GM13976 (cell line): ENCODE results near the gene SDHB.

Experiments
- DNase-seq: peaks from one replicate; pipeline ENCODE4 v3.0.0; 2012; ENCODE audit warnings: low spot score
- in situ Hi-C: fragments of 300-500 bp; cut with MboI; formaldehyde crosslinking; loops from one replicate; pipeline ENCODE4 v1.12.0; 2022; ENCODE audit warnings: low sequenced_read_pairs, mixed read lengths, inconsistent platforms; ENCODE audit not compliant: unreplicated experiment
- TF ChIP-seq, protein P1 (sequence below): IDR thresholded peaks from 2 replicates; pipeline ENCODE4 v1.5.1; 2012; ENCODE audit warnings: borderline replicate concordance, mild to moderate bottlenecking; ENCODE audit not compliant: insufficient read depth; ENCODE audit errors: extremely low read depth, missing control alignments, control extremely low read depth

SDHB gene

DNA sequence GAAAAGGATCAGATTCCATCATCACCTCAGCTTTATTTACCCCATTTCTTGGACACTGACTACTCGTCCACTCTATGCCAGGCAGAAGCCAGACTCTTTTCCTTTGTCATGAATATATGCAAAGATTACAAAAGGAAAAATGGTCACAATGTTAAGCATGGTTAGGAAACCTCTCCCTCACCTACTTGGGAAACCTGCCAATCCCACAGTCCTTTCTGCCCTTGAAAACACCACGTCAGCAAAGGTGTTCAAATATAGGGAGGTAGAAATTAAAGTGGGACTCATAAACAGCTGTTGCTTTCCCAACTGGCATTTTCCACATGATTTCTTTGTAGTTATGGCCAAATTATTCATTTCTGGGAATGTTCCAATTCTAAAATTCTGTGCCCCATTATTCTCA is 25.9 kb downstream of the SDHB start:
- TF ChIP-seq, protein P1, sequence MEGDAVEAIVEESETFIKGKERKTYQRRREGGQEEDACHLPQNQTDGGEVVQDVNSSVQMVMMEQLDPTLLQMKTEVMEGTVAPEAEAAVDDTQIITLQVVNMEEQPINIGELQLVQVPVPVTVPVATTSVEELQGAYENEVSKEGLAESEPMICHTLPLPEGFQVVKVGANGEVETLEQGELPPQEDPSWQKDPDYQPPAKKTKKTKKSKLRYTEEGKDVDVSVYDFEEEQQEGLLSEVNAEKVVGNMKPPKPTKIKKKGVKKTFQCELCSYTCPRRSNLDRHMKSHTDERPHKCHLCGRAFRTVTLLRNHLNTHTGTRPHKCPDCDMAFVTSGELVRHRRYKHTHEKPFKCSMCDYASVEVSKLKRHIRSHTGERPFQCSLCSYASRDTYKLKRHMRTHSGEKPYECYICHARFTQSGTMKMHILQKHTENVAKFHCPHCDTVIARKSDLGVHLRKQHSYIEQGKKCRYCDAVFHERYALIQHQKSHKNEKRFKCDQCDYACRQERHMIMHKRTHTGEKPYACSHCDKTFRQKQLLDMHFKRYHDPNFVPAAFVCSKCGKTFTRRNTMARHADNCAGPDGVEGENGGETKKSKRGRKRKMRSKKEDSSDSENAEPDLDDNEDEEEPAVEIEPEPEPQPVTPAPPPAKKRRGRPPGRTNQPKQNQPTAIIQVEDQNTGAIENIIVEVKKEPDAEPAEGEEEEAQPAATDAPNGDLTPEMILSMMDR = no peak
- in situ Hi-C loops = no loop called here
- DNase-seq = no peak

DNA sequence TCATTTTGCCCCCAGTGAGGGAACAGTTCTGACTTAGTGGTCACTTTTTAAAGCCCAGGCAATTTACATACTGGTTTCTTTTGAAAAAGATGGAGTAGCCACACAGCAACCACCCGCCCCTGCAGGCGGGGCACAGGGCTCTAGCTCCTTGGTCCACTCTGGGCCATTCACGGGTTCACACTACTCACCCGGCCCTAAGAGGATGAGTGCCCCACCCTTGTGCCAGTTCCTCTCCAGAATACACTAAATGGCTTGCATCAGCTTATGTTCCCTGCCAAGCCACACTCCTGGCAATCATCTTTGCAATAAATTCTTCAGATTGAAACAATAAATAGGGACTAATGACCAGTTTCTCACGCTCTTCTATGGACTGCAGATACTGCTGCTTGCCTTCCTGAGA is 26.4 kb downstream of the SDHB start:
- in situ Hi-C loops = no loop called here
- TF ChIP-seq, protein P1 = no peak
- DNase-seq = no peak

DNA sequence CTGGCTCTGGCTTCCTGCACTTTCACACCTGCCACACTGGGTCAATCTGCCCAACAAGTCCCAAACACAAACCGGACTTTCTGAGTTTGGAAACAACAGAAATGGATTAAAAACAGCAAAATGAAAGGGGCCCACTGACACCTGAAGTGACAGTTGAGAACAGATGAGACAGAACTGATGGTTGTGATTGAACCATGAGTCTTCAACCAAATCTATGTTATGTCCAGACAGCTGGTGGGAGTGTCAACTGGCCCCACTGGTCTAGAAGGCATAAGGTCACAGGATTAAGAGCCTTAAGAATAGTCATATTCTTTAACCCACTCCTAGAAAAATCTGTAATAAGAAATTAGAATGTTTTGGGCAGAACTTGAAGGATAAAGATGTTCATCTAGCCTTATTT is 29.1 kb downstream of the SDHB start:
- in situ Hi-C loops = no loop called here
- no peak for DNase-seq
- TF ChIP-seq, protein P1 = no peak

DNA sequence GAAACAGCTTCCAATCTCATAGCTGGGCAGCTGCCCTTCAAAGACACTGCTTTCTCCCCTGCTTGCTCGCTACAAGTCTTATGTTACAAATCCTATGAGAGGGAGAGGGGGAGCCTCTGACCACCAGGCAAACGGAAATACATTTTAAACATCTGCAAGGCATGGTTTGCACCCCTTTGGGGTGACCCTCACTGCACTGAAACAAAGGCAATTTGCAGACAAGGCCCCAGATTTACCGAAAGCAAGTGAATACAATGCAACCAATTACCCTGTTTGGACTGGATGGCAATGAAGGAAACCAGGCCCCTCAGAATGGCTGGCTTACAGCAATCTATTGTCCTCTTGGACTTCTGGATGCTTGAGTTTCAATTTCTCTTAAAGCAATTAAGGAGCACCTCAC is 30.3 kb downstream of the SDHB start:
- TF ChIP-seq, protein P1 = no peak
- in situ Hi-C loops = no loop called here
- no peak for DNase-seq

DNA sequence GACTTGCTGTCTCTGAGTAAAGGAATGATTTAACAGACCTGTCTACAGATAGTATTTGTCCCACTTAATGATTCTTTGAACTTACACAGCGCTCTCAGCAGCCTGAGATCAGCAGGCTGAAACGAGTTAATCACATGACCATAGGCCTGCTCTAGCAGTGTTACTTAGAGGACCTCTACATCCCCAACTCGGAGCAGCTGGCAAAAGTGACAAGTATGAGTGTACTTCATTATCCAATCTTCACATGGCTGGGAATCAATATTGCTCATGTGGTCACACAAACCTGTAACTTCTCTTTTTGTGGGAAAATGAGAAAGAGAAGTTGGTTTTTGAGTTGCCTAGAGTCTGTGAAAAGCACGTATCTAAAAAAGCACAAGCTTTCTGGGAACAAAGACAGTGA is 30.7 kb downstream of the SDHB start:
- peak; percentile 51 for DNase-seq
- in situ Hi-C loops = no loop called here
- TF ChIP-seq, protein P1 = no peak

DNA sequence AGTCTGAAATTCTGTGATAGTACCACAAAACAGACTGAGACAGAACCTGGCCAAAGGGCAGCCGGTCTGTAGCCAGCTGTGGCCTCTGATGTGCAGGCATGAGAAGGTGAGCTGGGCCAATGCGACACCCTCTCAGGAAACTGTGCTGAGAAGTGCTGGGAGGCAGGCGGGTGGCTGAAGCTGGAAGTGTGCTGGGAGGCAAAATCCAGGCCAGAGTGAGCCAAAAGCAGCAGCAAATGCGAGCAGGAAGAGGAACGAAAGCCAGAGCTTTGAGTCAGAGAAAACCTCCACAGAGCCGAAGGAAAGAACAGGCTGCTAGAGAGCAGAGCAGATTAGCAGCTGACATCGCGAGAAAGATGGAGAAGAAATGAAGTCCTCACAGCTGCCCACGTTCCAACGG is 31.9 kb downstream of the SDHB start:
- DNase-seq = no peak
- TF ChIP-seq, protein P1 = no peak
- in situ Hi-C loops = no loop called here

DNA sequence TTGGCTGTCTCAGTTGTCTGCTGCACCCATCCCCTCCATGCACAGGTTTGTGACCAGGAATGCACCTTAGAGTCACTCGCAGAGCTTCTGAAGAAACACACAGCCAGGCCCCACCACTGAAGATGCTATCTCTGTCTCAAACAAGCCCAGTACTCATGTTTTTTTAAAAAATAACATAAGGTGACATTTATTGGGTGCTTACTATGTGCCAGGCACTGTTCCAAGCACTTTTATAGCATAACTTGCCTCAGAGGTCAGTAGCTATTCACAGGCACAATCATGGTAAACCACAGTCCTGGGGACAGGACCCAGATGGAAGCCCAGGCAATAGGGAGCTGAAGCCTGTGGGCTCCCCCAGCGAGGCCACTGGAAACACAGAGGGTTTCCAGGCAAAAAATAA is 33.3 kb downstream of the SDHB start:
- no peak for DNase-seq
- TF ChIP-seq, protein P1 = no peak
- in situ Hi-C loops = no loop called here
